Measurements from ENCODE around the gene NTSR2. TPM values are rescaled to one million over a fixed set of nuclear protein-coding genes. Genes with fewer than 3 reads are reported as not detected.

Gene NTSR2
- total RNA-seq = 1 to 10 TPM in 2 of 4 donors, under 1 TPM in 1, not detected in 1; 0.87 to 4.2 (median 2.1) TPM

- no peak within 1 kb of the TSS for H3K27ac ChIP-seq
- DNase-seq (ENCODE audit: low spot score in 2 of 2) = no peak
- H3K9me3 ChIP-seq = no peaks in the 10 kb centered on the region
- no peaks in the 10 kb centered on the region for H3K36me3 ChIP-seq
- WGBS, 2 donors = 28 to 41% methylated on average over 26 to 46 of the region's 93 CpGs
- H3K4me3 ChIP-seq = peak within 1 kb of the TSS in 2 of 4 donors; percentile 9 to 25
- H3K27me3 ChIP-seq = peaks cover 0 to 26% of the 10 kb centered on the region in 2 donors
- H3K4me1 ChIP-seq = peaks cover 0 to 11% (median 0%) of the 10 kb centered on the region in 4 donors
- TF ChIP-seq EP300 (IDR thresholded peaks at IDR 0.05) (no peak), CTCF (IDR thresholded peaks at IDR 0.05) (peak in 2 of 5 experiments; percentile 24 to 53)
Measured at GRCh38 chr2:11669454-11670291, at the start of gene NTSR2. Gene NTSR2 (minus strand): TSS chr2:11670195. CDS start chr2:11670129, 66 bp downstream.

- no peak for TF ChIP-seq EP300 (IDR thresholded peaks at IDR 0.05)
- no peak for TF ChIP-seq POLR2A (IDR thresholded peaks at IDR 0.05)
- TF ChIP-seq CTCF (IDR thresholded peaks at IDR 0.05) = no peak
- peaks cover 0 to 41% (median 12%) of the 10 kb centered on the region in 4 donors for H3K4me1 ChIP-seq
- no peak for DNase-seq (ENCODE audit: low spot score in 2 of 2)
- H3K4me3 ChIP-seq = no peak overlapping the region
- no peaks in the 10 kb centered on the region for H3K9me3 ChIP-seq
- 33% methylated on average over 6 of the region's 6 CpGs for WGBS, 2 donors
- peak overlapping the region in 1 of 4 donors; percentile 67 for H3K27ac ChIP-seq
- no peaks in the 10 kb centered on the region for H3K36me3 ChIP-seq
- no peaks in the 10 kb centered on the region for H3K27me3 ChIP-seq
Measured at GRCh38 chr2:11719230-11719977, 49.4 kb upstream of the NTSR2 start.

- Histone ChIP-seq H3K36me3 (no peaks in the 10 kb centered on the region), H3K27ac (peak overlapping the region in 1 of 4 donors; percentile 67), H3K4me1 (peaks cover 0 to 41% (median 12%) of the 10 kb centered on the region in 4 donors), H3K27me3 (no peaks in the 10 kb centered on the region), H3K9me3 (no peaks in the 10 kb centered on the region), H3K4me3 (no peak overlapping the region)
- WGBS, 2 donors = 65 to 71% methylated on average over 5 of the region's 5 CpGs
- DNase-seq (ENCODE audit: low spot score in 2 of 2) = no peak
- TF ChIP-seq EP300 (IDR thresholded peaks at IDR 0.05) (no peak), POLR2A (IDR thresholded peaks at IDR 0.05) (no peak), CTCF (IDR thresholded peaks at IDR 0.05) (no peak)
Measured at GRCh38 chr2:11718606-11719005, 48.6 kb upstream of the NTSR2 start.

- DNase-seq (ENCODE audit: low spot score in 2 of 2) = no peak
- Histone ChIP-seq H3K4me1 (peaks cover 0 to 41% (median 12%) of the 10 kb centered on the region in 4 donors), H3K36me3 (no peaks in the 10 kb centered on the region), H3K27me3 (no peaks in the 10 kb centered on the region), H3K4me3 (no peak overlapping the region), H3K9me3 (no peaks in the 10 kb centered on the region), H3K27ac (peak overlapping the region in 2 of 4 donors; percentile 70 to 76)
- WGBS, 2 donors = 81% methylated on average over 1 of the region's 1 CpG
- no peak for TF ChIP-seq POLR2A (IDR thresholded peaks at IDR 0.05)
- TF ChIP-seq EP300 (IDR thresholded peaks at IDR 0.05) = no peak
- no peak for TF ChIP-seq CTCF (IDR thresholded peaks at IDR 0.05)
Measured at GRCh38 chr2:11717623-11718022, 47.6 kb upstream of the NTSR2 start.

All from tibial nerve (tissue), 4 donors.